GM12874 (cell line): ENCODE results near the gene GPR39.

Experiments
- CTCF ChIP-seq: IDR thresholded peaks from 2 replicates; pipeline ENCODE4 v1.5.1; 2011; ENCODE audit warnings: low read depth, mild to moderate bottlenecking, control low read depth, low read length, moderate library complexity; ENCODE audit not compliant: insufficient read depth

GPR39 gene

GRCh38 chr2:132381376-132381775, 35.2 kb upstream of the GPR39 start:
- TF ChIP-seq CTCF: no peak

DNA sequence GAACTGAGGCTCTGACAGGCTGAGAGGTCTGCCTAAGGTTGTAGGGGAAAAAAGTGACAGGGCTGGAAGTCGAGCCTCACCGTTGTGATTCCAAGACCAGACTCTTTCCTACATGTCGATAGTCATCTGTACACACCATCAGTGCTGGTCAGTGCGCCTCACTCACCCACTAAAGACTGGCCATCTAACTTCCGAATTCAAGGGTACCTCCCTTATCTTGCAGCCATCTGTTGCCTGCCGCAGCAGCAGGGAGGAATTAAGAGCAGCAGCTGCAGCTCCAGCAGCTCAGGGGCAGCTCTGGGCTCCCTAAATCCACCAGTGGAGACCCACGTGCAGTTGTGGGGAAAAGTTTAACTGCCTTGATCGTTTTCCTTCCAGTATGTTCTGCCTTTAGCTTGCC, 32.6 kb upstream of the GPR39 start:
- no peak for TF ChIP-seq CTCF

- no peak for TF ChIP-seq CTCF
These were observed 32.0 kb upstream of the GPR39 start for GRCh38 chr2:132384491-132385151.

DNA sequence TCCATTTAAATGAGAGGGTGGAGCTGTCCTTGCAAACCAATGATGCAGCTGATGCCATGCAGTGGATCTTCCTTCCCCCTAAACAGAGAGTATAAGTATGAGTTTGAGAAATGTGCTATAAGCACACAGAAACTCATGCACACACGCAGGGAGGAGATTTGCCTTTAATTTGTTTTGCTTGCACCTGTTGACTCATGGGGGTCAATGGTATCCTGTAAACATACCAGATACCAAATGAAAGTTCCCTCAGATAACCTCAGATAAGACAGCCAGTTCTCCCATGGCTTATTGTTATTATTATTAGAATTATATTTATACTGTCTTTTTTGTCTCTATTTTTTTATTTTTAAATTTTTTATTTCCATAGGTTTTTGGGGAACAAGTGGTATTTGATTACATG, 29.5 kb upstream of the GPR39 start:
- no peak for TF ChIP-seq CTCF

DNA sequence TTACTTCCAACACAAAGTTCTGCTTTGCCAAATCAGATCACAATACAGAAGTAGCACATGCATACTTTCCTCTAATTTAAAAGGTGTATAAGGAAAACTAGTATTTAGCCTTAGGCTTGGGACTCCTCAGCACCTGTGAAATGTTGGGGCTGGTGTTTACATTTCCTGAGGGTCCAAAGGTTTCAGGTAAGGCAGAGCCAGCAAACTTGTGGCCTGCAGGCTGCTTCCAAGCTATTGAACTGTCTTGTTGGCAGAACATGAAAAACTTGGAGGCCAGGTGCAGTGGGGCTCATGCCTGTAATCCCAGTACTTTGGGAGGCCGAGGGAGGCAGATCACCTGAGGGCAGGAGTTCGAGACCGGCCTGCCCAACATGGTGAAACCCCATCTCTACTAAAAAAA, 26.5 kb upstream of the GPR39 start:
- no peak for TF ChIP-seq CTCF

- TF ChIP-seq CTCF: no peak
These were observed 25.2 kb upstream of the GPR39 start for GRCh38 chr2:132391378-132391777.

DNA sequence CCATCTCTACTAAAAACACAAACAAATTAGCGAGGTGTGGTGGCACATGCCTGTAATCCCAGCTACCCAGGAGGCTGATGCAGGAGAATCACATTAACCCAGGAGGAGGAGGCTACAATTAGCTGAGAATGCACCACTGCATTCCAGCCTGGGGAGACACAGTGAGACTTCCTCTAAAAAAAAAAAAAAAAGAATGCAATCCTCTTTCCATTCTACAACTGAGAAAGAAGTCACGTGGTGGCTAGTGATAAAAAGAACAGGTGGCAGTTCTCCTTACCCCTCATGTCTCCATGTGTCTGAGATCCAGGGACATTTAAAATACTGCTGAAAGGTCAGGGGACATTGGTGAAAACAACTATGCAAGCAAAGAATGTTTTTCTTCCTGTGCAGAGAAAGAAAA, 24.4 kb upstream of the GPR39 start:
- no peak for TF ChIP-seq CTCF
